OCI-LY1 (cell line): ENCODE results near the gene LDLRAD4.

Experiments
- EZH2 ChIP-seq: fragments of 200-600 bp; sonication (generic), shearing (Covaris generic); IDR thresholded peaks from 2 replicates; pipeline ENCODE4 v1.8.0; 2017; ENCODE audit warnings: borderline replicate concordance, mixed run types, mild to moderate bottlenecking, antibody characterized with exemption, low read length, moderate library complexity, mixed read lengths
- TF ChIP-seq, protein P1 (sequence below): fragments of 200-600 bp; sonication (generic), shearing (Covaris generic); IDR thresholded peaks from 2 replicates; pipeline ENCODE4 v1.5.1; 2017; ENCODE audit warnings: mild to moderate bottlenecking, antibody characterized with exemption, low read length, moderate library complexity, mixed read lengths

DNA sequence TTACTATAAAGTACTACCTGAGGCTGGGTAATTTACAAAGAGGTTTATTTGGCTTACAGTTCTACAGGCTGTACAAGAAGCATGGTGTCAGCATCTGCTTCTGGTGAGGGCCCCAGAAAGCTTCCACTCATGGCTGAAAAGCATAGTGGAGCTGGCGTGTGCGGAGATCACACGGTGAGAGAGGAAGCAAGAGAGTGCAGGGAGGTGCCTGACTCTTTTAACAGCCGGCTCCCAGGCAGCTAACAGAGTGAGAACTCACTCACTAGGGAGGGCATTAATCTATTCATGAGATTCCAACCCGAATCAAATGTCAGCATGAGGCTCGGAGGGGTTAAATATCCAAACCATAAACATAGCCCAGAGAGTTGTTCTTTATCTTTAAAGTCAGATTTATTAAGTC lies 117.3 kb downstream of the LDLRAD4 start:
- TF ChIP-seq, protein P1, sequence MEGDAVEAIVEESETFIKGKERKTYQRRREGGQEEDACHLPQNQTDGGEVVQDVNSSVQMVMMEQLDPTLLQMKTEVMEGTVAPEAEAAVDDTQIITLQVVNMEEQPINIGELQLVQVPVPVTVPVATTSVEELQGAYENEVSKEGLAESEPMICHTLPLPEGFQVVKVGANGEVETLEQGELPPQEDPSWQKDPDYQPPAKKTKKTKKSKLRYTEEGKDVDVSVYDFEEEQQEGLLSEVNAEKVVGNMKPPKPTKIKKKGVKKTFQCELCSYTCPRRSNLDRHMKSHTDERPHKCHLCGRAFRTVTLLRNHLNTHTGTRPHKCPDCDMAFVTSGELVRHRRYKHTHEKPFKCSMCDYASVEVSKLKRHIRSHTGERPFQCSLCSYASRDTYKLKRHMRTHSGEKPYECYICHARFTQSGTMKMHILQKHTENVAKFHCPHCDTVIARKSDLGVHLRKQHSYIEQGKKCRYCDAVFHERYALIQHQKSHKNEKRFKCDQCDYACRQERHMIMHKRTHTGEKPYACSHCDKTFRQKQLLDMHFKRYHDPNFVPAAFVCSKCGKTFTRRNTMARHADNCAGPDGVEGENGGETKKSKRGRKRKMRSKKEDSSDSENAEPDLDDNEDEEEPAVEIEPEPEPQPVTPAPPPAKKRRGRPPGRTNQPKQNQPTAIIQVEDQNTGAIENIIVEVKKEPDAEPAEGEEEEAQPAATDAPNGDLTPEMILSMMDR: no peak
- no peak for TF ChIP-seq EZH2
